NB4 (cell line): ENCODE measurements around the gene DGKH.

ENCODE experiments used
- DNase-seq: peaks from one replicate; pipeline ENCODE4 v3.0.0; 2010; ENCODE audit warnings: low read depth
- H3K4me3 ChIP-seq: one replicate; pipeline ENCODE4 v1.5.1; 2011; ENCODE audit warnings: mild to moderate bottlenecking, low read depth, low read length, moderate library complexity
- CTCF ChIP-seq: IDR thresholded peaks from one replicate; pipeline ENCODE4 v1.5.1; 2012; ENCODE audit warnings: low read depth, low read length
- MAX ChIP-seq: IDR thresholded peaks from 2 replicates; pipeline ENCODE4 v1.6.1; 2011; ENCODE audit warnings: low read depth, low read length
- MYC ChIP-seq: IDR thresholded peaks from 2 replicates; pipeline ENCODE4 v1.6.1; 2011; ENCODE audit warnings: low read depth, low read length
- POLR2A ChIP-seq: IDR thresholded peaks from 2 replicates; pipeline ENCODE4 v1.6.1; 2011; ENCODE audit warnings: mild to moderate bottlenecking; ENCODE audit not compliant: insufficient read length; ENCODE audit errors: extremely low read depth

DGKH gene

GRCh38 chr13:42239161-42239560, 190.7 kb downstream of the DGKH start:
- no peak for TF ChIP-seq CTCF
- TF ChIP-seq POLR2A, result no peak
- TF ChIP-seq MAX, result no peak
- no peak for TF ChIP-seq MYC
- no peak for DNase-seq
- H3K4me3 ChIP-seq, result no peak overlapping the region

GRCh38 chr13:42239644-42240043, 191.2 kb downstream of the DGKH start:
- DNase-seq, result no peak
- no peak overlapping the region for H3K4me3 ChIP-seq
- TF ChIP-seq MAX, result no peak
- TF ChIP-seq CTCF, result no peak
- no peak for TF ChIP-seq POLR2A
- no peak for TF ChIP-seq MYC

GRCh38 chr13:42246541-42246940, 198.1 kb downstream of the DGKH start:
- TF ChIP-seq POLR2A, result no peak
- no peak for TF ChIP-seq CTCF
- TF ChIP-seq MAX, result no peak
- TF ChIP-seq MYC, result no peak
- DNase-seq, result no peak
- H3K4me3 ChIP-seq, result no peak overlapping the region

- H3K4me3 ChIP-seq, result no peak overlapping the region
- TF ChIP-seq POLR2A, result no peak
- TF ChIP-seq MAX, result no peak
- no peak for TF ChIP-seq CTCF
- TF ChIP-seq MYC, result no peak
- no peak for DNase-seq
Measured at GRCh38 chr13:42247883-42248282, 199.4 kb downstream of the DGKH start.

- TF ChIP-seq CTCF (no peak), MYC (no peak), MAX (no peak)
- DNase-seq, result no peak
- H3K4me3 ChIP-seq, result no peak overlapping the region
Measured at GRCh38 chr13:42255886-42256285, 207.4 kb downstream of the DGKH start.

GRCh38 chr13:42258747-42259146, 210.3 kb downstream of the DGKH start:
- TF ChIP-seq CTCF (no peak), MYC (no peak), MAX (no peak), POLR2A (no peak)
- H3K4me3 ChIP-seq, result no peak overlapping the region
- DNase-seq, result no peak
